Measurements from ENCODE around the gene TCEANC2.

Gene TCEANC2

GRCh38 chr1:54124472-54124871 lies 71.1 kb downstream of the TCEANC2 start:
- TF ChIP-seq GATA2 (IDR thresholded peaks at IDR 0.05; ENCODE audit: low read depth, low read length), result no peak
- no peak for TF ChIP-seq GATA3 (IDR thresholded peaks at IDR 0.05; ENCODE audit: low read depth, low read length)

- TF ChIP-seq GATA3 (IDR thresholded peaks at IDR 0.05; ENCODE audit: low read depth, low read length) (no peak), GATA2 (IDR thresholded peaks at IDR 0.05; ENCODE audit: low read depth, low read length) (no peak)
Observed at GRCh38 chr1:54124906-54125305, 71.5 kb downstream of the TCEANC2 start.

GRCh38 chr1:54125386-54126070 lies 72.1 kb downstream of the TCEANC2 start:
- no peak for TF ChIP-seq GATA3 (IDR thresholded peaks at IDR 0.05; ENCODE audit: low read depth, low read length)
- no peak for TF ChIP-seq GATA2 (IDR thresholded peaks at IDR 0.05; ENCODE audit: low read depth, low read length)

- no peak for TF ChIP-seq GATA2 (IDR thresholded peaks at IDR 0.05; ENCODE audit: low read depth, low read length)
- TF ChIP-seq GATA3 (IDR thresholded peaks at IDR 0.05; ENCODE audit: low read depth, low read length), result no peak
Observed at GRCh38 chr1:54126271-54126815, 72.9 kb downstream of the TCEANC2 start.

- TF ChIP-seq GATA3 (IDR thresholded peaks at IDR 0.05; ENCODE audit: low read depth, low read length), result no peak
- TF ChIP-seq GATA2 (IDR thresholded peaks at IDR 0.05; ENCODE audit: low read depth, low read length), result no peak
Observed at GRCh38 chr1:54127594-54128300, 74.3 kb downstream of the TCEANC2 start.

GRCh38 chr1:54129858-54130257 lies 76.5 kb downstream of the TCEANC2 start:
- TF ChIP-seq GATA2 (IDR thresholded peaks at IDR 0.05; ENCODE audit: low read depth, low read length) (no peak), GATA3 (IDR thresholded peaks at IDR 0.05; ENCODE audit: low read depth, low read length) (no peak)

- TF ChIP-seq GATA2 (IDR thresholded peaks at IDR 0.05; ENCODE audit: low read depth, low read length), result no peak
- TF ChIP-seq GATA3 (IDR thresholded peaks at IDR 0.05; ENCODE audit: low read depth, low read length), result no peak
Observed at GRCh38 chr1:54131419-54131818, 78.0 kb downstream of the TCEANC2 start.

GRCh38 chr1:54132495-54132894 lies 79.1 kb downstream of the TCEANC2 start:
- TF ChIP-seq GATA3 (IDR thresholded peaks at IDR 0.05; ENCODE audit: low read depth, low read length), result no peak
- no peak for TF ChIP-seq GATA2 (IDR thresholded peaks at IDR 0.05; ENCODE audit: low read depth, low read length)

GRCh38 chr1:54134295-54134694 lies 80.9 kb downstream of the TCEANC2 start:
- no peak for TF ChIP-seq GATA2 (IDR thresholded peaks at IDR 0.05; ENCODE audit: low read depth, low read length)
- TF ChIP-seq GATA3 (IDR thresholded peaks at IDR 0.05; ENCODE audit: low read depth, low read length), result no peak

- no peak for TF ChIP-seq GATA2 (IDR thresholded peaks at IDR 0.05; ENCODE audit: low read depth, low read length)
- no peak for TF ChIP-seq GATA3 (IDR thresholded peaks at IDR 0.05; ENCODE audit: low read depth, low read length)
Observed at GRCh38 chr1:54135436-54136120, 82.2 kb downstream of the TCEANC2 start.

GRCh38 chr1:54136269-54136896 lies 83.0 kb downstream of the TCEANC2 start:
- TF ChIP-seq GATA3 (IDR thresholded peaks at IDR 0.05; ENCODE audit: low read depth, low read length), result no peak
- TF ChIP-seq GATA2 (IDR thresholded peaks at IDR 0.05; ENCODE audit: low read depth, low read length), result no peak

- no peak for TF ChIP-seq GATA3 (IDR thresholded peaks at IDR 0.05; ENCODE audit: low read depth, low read length)
- no peak for TF ChIP-seq GATA2 (IDR thresholded peaks at IDR 0.05; ENCODE audit: low read depth, low read length)
Observed at GRCh38 chr1:54136963-54137533, 83.6 kb downstream of the TCEANC2 start.

GRCh38 chr1:54137534-54138061 lies 84.2 kb downstream of the TCEANC2 start:
- TF ChIP-seq GATA3 (IDR thresholded peaks at IDR 0.05; ENCODE audit: low read depth, low read length), result no peak
- no peak for TF ChIP-seq GATA2 (IDR thresholded peaks at IDR 0.05; ENCODE audit: low read depth, low read length)

All from SH-SY5Y (cell line).